ENCODE results near the gene PKNOX1.
"Not testable (repeated sequence)": the region's sequence is repeated elsewhere in the genome, so short reads cannot be mapped to it uniquely, and the experiment has no call there.

The PKNOX1 gene

GRCh38 chr21:42986125-42986783, 11.9 kb downstream of the PKNOX1 start:
- no peak for FAIRE-seq

DNA sequence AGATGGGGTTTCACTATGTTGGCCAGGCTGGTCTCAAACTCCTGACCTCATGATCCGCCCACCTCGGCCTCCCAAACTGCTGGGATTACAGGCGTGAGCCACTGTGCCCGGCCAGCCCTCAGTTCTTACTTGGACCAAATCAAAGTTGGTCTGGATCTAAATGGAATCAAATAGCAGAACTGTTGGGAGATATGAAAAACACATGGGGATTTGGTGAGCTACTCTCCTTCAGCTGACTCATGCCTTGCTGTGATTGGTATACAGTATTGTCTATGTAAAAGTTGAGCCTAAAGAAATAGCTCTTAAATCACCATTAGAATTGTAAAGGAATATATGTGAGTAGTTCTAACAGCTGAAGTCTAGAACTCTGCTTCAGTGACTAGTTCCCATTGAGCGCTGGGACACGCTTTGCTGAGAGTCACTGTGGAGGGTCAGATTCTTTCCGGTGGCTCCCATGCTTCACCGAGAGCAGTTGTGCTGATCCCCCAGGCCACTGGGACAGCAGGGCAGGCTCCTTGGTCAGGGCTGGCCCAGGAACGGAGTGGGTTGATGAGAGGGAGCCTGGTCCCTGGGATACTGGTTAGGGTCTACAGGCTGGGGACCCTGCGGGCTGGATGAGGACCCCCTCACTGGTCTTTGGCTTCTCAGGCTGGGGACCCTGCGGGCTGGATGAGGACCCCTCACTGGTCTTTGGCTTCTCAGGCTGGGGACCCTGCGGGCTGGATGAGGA, 14.0 kb downstream of the PKNOX1 start:
- FAIRE-seq = no peak

DNA sequence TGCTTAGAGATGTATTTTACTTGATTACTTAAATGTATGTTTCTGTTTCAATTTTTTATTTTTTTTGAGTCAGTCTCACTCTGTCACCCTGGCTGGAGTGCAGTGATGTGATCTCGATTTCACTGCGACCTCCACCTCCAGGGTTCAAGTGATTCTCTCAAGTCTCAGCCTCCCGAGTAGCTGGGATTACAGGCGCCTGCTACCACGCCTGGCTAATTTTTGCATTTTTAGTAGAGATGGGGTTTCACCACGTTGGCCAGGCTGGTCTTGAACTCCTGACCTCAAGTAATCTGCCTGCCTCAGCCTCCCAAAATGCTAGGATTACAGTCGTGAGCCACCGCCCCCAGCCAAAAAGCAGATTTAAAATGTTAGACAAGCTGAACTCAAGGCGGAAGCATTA, 15.0 kb downstream of the PKNOX1 start:
- FAIRE-seq = not testable (repeated sequence)

DNA sequence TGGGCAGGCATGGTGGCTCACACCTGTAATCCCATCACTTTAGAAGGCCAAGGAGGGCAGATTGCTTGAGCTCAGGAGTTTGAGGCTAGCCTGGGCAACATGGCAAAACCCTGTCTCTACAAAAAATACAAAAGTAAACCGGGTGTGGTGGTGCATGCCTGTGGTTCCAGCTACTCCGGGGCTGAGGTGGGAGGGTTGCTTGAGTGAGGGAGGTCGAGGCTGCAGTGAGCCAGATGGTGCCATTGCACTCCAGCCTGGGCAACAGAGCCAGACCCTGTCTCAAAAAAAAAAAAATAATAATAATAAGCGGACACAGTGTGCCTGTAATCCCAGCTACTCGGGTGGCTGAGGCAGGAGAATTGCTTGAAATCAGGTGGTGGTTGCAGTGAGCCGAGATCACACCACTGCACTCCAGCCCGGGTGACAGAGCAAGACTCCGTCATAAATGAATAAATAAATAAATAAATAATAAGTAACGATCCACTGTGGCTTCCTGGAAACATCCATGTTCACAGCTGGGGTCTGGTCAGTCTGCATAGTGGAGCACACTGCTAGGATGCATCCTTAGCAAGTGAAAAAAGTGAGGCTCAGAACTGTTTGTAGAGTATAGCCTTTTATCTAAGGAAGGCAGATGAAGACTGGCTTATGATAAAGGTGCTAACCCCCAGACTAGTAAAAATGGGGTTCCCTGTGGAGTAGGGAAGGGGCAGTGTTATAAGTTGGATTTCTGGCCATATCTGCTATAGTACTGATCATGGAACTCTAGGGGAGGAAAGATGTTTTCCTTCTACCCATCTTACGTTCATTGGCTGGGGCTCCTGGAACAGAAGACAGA, 15.7 kb downstream of the PKNOX1 start:
- FAIRE-seq = no peak

DNA sequence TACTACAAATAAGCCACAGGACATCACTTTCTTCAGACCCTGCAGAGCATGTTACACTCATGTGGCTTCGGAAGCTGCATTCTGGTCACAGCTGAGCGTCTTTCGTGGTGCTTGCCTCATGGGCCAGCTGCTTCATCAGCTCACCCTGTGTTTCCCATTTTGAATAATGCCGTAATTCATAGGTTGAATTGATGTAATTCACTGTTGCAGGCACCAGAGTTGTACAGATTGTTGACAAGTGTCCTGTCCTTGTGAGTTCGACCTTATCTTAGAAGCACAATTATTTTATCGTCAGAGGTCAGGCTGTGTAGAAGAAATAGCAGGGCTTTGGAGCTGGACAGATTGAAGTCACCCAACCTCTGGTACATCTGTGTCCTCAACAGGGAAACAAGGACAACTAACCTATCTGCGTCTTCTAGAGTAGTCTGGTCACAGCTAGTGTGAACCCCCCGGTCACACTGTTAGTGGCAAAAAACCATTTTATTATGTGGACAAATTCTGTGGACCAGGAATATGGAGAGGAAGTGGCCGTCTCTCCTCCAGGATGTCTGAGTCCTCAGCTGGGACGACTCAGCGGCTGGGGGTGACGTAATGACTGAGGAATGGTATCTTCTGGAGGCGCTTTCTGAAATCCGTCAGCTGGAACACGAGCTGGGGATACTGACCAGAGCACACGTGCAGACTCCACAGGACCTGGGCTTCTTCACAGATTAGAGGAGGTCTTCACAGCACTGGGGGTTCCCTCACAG, 17.8 kb downstream of the PKNOX1 start:
- FAIRE-seq = no peak

GRCh38 chr21:42993051-42993712, 18.8 kb downstream of the PKNOX1 start:
- no peak for FAIRE-seq

DNA sequence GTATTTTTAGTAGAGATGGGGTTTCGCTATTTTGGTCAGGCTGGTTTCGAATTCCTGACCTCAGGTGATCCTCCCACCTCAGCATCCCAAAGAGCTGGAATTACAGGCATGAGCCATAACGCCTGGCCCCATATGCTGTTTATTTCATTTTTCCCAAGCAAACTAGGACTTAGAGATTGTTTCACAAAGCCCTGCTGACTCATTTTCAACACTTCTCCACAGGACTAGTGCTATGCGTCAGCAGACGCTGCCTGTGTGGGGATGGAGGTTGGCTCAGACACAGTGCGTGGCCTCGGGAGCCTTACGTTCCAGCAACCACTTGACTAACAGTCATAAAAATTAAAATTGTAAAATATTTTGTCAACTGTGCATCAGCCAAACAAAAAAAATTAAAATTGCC, 22.7 kb downstream of the PKNOX1 start:
- no peak for FAIRE-seq

- not testable (repeated sequence) for FAIRE-seq
These were observed 23.6 kb downstream of the PKNOX1 start for GRCh38 chr21:42997983-42998382.

DNA sequence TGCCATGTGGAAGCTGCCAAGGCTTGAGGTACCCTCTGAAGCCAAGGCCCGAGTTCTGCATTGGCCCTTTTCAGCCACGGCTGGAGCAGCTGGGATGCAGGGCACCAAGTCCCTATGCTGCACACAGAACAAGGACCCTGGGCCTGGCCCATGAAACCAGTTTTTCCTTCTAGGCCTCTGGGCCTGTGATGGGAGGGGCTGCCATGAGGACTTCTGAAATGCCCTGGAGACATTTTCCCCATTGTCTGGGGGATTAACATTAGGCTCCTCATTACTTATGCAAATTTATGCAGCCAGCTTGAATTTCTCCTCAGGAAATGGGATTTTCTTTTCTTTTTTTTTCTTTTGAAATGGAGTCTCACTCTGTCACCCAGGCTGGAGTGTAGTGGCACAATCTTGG, 24.8 kb downstream of the PKNOX1 start:
- not testable (repeated sequence) for FAIRE-seq

GRCh38 chr21:43000041-43000440, 25.7 kb downstream of the PKNOX1 start:
- FAIRE-seq = not testable (repeated sequence)

DNA sequence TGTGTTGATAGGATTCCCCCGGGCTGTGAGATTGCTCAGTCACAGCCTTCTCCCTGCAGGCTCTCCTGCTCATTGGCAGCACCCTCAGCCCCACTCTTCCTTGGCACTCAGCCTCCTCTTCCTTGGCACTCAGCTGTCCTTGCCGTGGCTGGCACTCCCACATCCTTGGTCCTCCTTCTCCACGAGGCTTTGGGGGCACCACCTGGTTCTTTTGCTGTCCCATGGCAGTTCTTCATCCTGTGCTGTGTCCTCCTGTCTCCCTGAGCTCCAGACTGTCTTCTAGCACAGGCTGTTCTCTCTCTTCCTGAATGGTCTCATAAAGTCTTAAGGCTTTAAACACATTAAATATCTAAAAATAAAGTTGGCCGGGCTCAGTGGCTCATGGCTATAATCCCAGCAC, 27.0 kb downstream of the PKNOX1 start:
- FAIRE-seq = no peak

- FAIRE-seq = no peak
These were observed 30.6 kb downstream of the PKNOX1 start for GRCh38 chr21:43004926-43005325.

- no peak for FAIRE-seq
These were observed 31.3 kb downstream of the PKNOX1 start for GRCh38 chr21:43005635-43006034.

DNA sequence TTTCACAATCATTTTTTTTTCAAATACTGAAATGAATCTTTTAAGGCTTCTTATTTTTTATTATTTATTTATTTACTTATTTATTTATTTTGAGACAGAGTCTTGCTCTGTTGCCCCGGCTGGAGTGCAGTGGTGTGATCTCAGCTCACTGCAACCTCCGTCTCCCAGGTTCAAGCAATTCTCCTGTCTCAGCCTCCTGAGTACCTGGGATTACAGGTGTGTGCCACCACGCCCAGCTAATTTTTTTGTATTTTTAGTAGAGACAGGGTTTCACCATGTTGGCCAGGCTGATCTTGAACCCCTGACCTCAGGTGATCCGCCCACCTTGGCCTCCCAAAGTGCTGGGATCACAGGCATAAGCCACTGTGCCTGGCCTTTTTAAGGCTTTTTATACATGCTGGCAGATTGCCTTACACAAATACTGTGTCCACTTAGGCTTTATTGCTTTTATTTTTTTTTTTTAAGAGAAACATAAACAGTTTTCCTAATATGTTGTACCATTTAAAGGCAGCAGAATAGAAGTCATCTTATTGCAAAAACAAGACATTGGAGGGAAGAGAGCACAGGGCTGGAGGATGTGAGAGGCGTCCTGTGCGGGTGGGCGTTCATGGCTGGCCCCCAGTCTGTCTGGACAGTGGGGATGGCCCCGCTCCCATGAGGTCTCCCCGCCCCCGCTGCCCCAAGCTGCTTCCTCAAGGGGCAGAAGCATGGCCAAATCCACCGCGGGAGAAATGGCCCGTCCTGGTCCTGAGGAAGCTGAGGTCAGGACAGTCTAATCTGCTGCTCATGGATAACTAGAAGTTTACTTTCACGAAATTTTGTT, 31.9 kb downstream of the PKNOX1 start:
- FAIRE-seq = not testable (repeated sequence)

- FAIRE-seq = no peak
These were observed 32.5 kb downstream of the PKNOX1 start for GRCh38 chr21:43006874-43007208.

- no peak for FAIRE-seq
These were observed 38.2 kb downstream of the PKNOX1 start for GRCh38 chr21:43012596-43012995.

DNA sequence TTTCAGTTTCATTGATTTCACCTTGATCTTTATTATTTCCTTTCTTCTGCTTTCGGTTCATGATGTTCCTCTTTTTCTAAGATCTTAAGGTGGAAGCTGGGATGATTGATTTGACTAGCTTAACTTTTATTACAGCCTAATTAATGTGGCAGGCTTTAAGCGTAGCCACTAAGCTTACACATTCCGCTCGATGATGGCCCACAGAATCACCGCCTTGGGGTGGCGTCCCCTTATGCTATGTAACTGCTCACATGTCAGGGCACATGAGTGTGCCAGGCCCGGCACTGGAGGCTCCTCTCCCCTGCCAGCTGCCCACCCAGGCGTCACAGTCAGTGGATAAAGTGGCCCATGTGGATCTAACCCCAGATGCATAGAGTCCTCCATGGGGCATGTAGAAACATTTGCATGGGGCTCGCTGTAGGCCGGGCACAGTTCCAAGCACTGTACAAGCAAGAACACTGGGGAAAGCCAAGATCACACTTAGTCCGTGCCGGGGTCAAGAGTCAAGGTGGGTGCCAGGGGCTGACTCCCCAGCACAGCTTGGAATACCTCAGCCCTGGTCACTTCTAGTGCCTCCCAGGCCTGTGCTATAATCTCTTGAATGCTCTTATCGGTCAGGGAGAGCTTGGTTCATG, 41.7 kb downstream of the PKNOX1 start:
- no peak for FAIRE-seq

DNA sequence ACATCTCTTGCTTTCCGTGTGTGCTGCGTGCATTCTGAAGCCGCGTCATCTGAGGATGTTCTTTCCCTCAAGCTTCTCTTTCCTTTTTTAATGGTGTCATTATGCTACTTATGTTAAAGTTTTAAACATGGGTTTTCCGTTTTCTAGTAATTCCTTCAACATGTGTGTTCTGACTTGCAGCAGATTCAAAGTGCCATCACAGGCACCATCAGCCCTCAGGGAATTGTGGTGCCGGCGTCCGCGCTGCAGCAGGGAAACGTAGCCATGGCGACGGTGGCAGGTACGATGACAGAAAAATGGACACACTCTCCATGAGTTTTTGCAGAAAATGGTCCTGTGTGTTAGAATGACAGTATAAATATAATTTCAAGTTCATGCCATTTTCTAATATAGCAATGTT, 42.4 kb downstream of the PKNOX1 start:
- no peak for FAIRE-seq

DNA sequence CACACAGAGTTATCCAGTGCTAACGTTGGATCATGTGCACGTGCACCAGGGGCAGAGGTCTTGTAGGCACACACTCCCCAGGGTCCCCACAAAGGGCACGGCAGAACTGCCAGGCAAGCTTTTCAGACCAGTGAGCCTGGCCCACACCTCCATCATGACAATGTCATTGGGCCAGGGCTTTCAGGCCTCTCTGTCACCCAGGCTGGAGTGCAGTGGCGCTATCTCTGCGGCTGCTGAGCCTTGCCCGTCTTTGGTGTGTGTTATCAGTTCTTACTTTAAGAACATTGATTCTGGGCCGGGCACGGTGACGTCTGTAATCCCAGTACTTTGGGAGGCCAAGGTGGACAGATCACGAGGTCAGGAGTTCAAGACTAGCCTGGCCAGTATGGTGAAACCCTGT, 44.2 kb downstream of the PKNOX1 start:
- no peak for FAIRE-seq

- FAIRE-seq = no peak
These were observed 45.8 kb downstream of the PKNOX1 start for GRCh38 chr21:43020177-43020576.

DNA sequence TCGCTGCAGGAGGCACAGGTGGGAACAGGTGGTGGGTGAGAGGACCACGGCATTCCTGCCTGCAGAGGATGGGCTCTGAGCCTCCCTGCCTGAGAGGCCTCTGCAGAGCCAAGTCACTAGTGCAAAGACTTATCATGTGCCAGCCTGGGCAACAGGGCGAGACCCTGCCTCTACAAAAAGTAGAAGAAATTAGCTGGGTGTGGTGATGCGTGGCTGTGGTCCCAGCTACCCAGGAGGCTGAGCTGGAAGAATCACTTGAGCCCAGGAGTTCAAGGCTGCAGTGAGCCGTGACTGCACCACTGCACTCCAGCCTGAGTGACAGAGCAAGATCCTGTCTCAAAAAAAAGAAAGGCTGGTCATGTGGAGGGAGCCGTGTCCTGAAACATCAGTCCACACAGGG, 46.4 kb downstream of the PKNOX1 start:
- FAIRE-seq = no peak
